Astrocyte (in vitro differentiated cells and primary cell): Measurements from ENCODE around the gene MTHFSD. TPM values are rescaled to one million over a fixed set of nuclear protein-coding genes. Genes with fewer than 3 reads are reported as not detected.
A peak's percentile ranks its signal among the peaks of the same experiment; 100 is the strongest.

Source experiments
- DNase-seq: peaks from one replicate; pipeline ENCODE4 v3.0.0-alpha.2; 2010; ENCODE audit warnings: low read depth
- FAIRE-seq: peaks from 2 replicates; lab custom pipeline; 2011; peaks lifted over from hg19 to GRCh38; lab: Jason Lieb, UNC
- H2AFZ ChIP-seq: 2 replicates; pipeline ENCODE4 v1.6.0; 2012; ENCODE audit warnings: low read depth, low read length, inconsistent platforms
- H3K27ac ChIP-seq: 2 replicates; pipeline ENCODE4 v1.5.1; 2011; ENCODE audit warnings: low read depth, low read length, inconsistent platforms
- H3K27me3 ChIP-seq: 2 replicates; pipeline ENCODE4 v1.6.0; 2011; ENCODE audit warnings: low read length, inconsistent platforms; ENCODE audit not compliant: insufficient read depth
- H3K36me3 ChIP-seq: 2 replicates; pipeline ENCODE4 v1.5.1; 2011; ENCODE audit warnings: low read length, inconsistent platforms; ENCODE audit not compliant: insufficient read depth
- H3K4me1 ChIP-seq: 2 replicates; pipeline ENCODE4 v1.5.1; 2011; ENCODE audit warnings: low read length, inconsistent platforms; ENCODE audit not compliant: insufficient read depth
- H3K4me2 ChIP-seq: 2 replicates; pipeline ENCODE4 v1.6.0; 2012; ENCODE audit warnings: low read length, inconsistent platforms
- H3K4me3 ChIP-seq: 2 replicates; pipeline ENCODE4 v1.5.1; 2011; ENCODE audit warnings: low read depth, mild to moderate bottlenecking, low read length, inconsistent platforms; ENCODE audit not compliant: insufficient read depth
- H3K79me2 ChIP-seq: 2 replicates; pipeline ENCODE4 v1.6.0; 2012; ENCODE audit warnings: mild to moderate bottlenecking, low read length, inconsistent platforms; ENCODE audit not compliant: insufficient read depth
- H3K9ac ChIP-seq: 2 replicates; pipeline ENCODE4 v1.6.0; 2012; ENCODE audit warnings: mild to moderate bottlenecking, low read length, inconsistent platforms
- H3K9me3 ChIP-seq: 2 replicates; pipeline ENCODE4 v1.5.1; 2012; ENCODE audit warnings: low read depth, mild to moderate bottlenecking, low read length, inconsistent platforms; ENCODE audit not compliant: insufficient read depth
- H4K20me1 ChIP-seq: 2 replicates; pipeline ENCODE4 v1.6.0; 2012; ENCODE audit warnings: low read length, inconsistent platforms; ENCODE audit not compliant: insufficient read depth
- H3K27ac Mint-ChIP-seq: one replicate; pipeline ENCODE4 v1.8.0; 2021; ENCODE audit warnings: mild to moderate bottlenecking, mixed read lengths; ENCODE audit not compliant: unreplicated experiment
- H3K27me3 Mint-ChIP-seq: one replicate; pipeline ENCODE4 v1.8.0; 2021; ENCODE audit warnings: low read depth, mixed read lengths; ENCODE audit not compliant: unreplicated experiment
- H3K36me3 Mint-ChIP-seq: one replicate; pipeline ENCODE4 v1.8.0; 2021; ENCODE audit warnings: low read depth, mixed read lengths; ENCODE audit not compliant: unreplicated experiment
- H3K4me1 Mint-ChIP-seq: one replicate; pipeline ENCODE4 v1.8.0; 2021; ENCODE audit warnings: low read depth, mixed read lengths; ENCODE audit not compliant: unreplicated experiment
- H3K4me3 Mint-ChIP-seq: one replicate; pipeline ENCODE4 v1.8.0; 2021; ENCODE audit warnings: mild to moderate bottlenecking, moderate library complexity, mixed read lengths; ENCODE audit not compliant: unreplicated experiment
- H3K9me3 Mint-ChIP-seq: one replicate; pipeline ENCODE4 v1.8.0; 2021; ENCODE audit warnings: mild to moderate bottlenecking, mixed read lengths; ENCODE audit not compliant: unreplicated experiment
- EZH2 ChIP-seq: IDR thresholded peaks from 2 replicates; pipeline ENCODE4 v1.6.1; 2012; ENCODE audit warnings: mild to moderate bottlenecking, low read length, inconsistent platforms; ENCODE audit not compliant: insufficient read depth
- total RNA-seq: library from RNA; stranded (reverse); gene quantifications from 2 replicates; pipeline ENCODE4 v1.2.1, GENCODE V29; 2021
- TF ChIP-seq, protein P1 (sequence below): IDR thresholded peaks from 2 replicates; pipeline ENCODE4 v1.5.1; 2011; ENCODE audit warnings: low read depth, mild to moderate bottlenecking, inconsistent platforms, low read length, moderate library complexity; ENCODE audit not compliant: insufficient read depth

Gene MTHFSD
- total RNA-seq, 1 donor from 2014 or later, result 15.6 TPM

DNA sequence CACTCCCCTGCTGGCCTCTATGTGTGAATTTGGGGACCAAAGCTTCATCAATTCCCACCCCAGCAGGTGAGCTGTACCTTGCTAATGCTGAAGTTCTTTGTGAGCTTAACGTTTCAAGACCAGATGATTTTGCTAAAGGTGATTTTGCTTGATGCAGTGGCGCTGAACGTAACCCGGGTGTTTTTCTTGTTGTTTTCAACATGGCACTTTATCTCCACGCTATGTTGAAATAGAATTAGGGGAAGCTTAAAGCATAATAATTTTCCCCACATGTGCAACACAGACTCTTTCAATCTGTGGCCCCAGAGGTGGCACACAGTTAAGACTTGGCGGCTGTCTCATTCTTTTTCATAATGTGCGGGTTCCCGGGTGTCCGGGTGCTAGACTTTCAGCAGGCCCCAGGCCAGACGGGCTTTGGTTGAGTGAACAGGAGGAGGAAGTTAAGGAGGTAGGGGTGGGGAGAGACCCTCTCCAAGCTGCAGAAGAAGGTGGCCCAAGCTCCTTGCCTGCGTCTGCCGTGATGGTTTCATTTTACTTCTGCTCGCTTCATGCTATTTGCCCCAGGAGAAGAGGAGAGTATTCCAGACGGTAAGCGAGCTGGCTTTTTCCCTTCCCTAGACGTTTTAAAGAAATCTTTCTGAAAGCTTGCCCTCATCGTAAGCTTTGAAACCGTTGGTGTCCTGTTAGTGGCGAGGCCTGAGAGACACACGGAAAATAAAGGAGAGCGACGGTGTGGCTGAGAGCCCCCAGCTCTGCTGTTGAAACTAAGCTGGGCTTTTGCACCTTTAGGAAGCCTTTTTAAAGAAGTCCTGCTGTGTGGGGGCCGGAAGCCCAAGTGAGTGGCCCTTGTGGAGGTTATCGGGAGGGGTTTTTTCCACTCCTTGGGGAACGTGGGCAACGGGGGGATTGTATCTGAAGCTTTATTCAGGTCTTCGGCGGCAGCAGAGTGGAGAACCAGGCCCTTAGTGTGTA lies 15.8 kb upstream of the MTHFSD start:
- H3K27me3 Mint-ChIP-seq, result peaks cover 42% of the 10 kb centered on the region
- H3K9ac ChIP-seq, result peak overlapping the region; percentile 99
- TF ChIP-seq EZH2, result no peak
- TF ChIP-seq, protein P1, sequence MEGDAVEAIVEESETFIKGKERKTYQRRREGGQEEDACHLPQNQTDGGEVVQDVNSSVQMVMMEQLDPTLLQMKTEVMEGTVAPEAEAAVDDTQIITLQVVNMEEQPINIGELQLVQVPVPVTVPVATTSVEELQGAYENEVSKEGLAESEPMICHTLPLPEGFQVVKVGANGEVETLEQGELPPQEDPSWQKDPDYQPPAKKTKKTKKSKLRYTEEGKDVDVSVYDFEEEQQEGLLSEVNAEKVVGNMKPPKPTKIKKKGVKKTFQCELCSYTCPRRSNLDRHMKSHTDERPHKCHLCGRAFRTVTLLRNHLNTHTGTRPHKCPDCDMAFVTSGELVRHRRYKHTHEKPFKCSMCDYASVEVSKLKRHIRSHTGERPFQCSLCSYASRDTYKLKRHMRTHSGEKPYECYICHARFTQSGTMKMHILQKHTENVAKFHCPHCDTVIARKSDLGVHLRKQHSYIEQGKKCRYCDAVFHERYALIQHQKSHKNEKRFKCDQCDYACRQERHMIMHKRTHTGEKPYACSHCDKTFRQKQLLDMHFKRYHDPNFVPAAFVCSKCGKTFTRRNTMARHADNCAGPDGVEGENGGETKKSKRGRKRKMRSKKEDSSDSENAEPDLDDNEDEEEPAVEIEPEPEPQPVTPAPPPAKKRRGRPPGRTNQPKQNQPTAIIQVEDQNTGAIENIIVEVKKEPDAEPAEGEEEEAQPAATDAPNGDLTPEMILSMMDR, result no peak
- peak overlapping the region; percentile 90 for H3K4me3 Mint-ChIP-seq
- H3K27ac Mint-ChIP-seq, result peak overlapping the region; percentile 89
- H3K27me3 ChIP-seq, result no peaks in the 10 kb centered on the region
- DNase-seq (no peak), FAIRE-seq (no peak)
- H3K9me3 ChIP-seq, result no peaks in the 10 kb centered on the region
- peaks cover 12% of the 10 kb centered on the region for H3K36me3 ChIP-seq
- peaks cover 39% of the 10 kb centered on the region for H3K4me1 ChIP-seq
- H4K20me1 ChIP-seq, result peaks cover 64% of the 10 kb centered on the region
- no peak overlapping the region for H2AFZ ChIP-seq
- H3K79me2 ChIP-seq, result peaks cover 91% of the 10 kb centered on the region
- peak overlapping the region; percentile 97 for H3K4me3 ChIP-seq
- peaks cover 14% of the 10 kb centered on the region for H3K36me3 Mint-ChIP-seq
- no peaks in the 10 kb centered on the region for H3K9me3 Mint-ChIP-seq
- peak overlapping the region; percentile 94 for H3K27ac ChIP-seq
- H3K4me1 Mint-ChIP-seq, result peaks cover 29% of the 10 kb centered on the region
- H3K4me2 ChIP-seq, result peak overlapping the region; percentile 86

DNA sequence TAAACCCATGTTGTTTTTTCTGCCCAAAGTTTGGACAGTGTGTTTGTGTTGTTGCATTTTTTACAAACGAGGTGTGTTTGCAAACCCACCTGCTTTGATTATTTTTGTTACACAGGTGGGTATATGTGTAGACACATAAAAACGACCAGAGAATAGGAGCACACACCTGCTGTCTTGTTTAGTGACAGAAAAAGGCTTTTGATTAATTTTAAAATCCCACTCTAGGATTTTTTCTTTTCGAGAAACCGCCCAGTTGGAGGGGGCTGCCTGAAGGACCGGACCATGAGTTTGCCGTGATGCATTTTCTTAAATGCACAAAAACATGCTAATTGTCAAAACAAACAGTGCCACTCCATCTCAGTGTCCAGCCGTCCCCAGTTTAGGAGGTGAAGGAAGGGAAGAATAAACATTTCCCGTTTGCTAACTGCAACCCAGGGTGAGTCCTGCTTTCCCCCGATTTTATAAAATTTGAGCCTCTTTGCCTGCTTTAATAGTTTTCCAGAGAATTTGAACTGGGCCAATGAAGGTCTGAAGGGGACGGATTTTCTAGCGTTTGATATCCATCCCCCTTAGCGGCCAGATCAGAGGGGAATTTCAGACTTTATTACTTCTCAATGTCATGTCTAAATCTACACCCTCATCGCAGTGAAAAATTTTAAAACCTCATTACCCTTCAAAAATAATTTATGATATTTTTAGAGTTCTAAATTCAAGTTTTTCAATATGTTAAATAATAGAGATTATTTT lies 14.8 kb upstream of the MTHFSD start:
- peak overlapping the region; percentile 99 for H3K9ac ChIP-seq
- peaks cover 94% of the 10 kb centered on the region for H3K79me2 ChIP-seq
- Mint-ChIP-seq H3K4me1 (peaks cover 25% of the 10 kb centered on the region), H3K36me3 (peaks cover 14% of the 10 kb centered on the region), H3K9me3 (no peaks in the 10 kb centered on the region), H3K27ac (no peak overlapping the region), H3K4me3 (peak overlapping the region; percentile 90), H3K27me3 (peaks cover 46% of the 10 kb centered on the region)
- no peak for FAIRE-seq
- peaks cover 61% of the 10 kb centered on the region for H4K20me1 ChIP-seq
- peak overlapping the region; percentile 94 for H3K27ac ChIP-seq
- H3K36me3 ChIP-seq, result peaks cover 12% of the 10 kb centered on the region
- H3K27me3 ChIP-seq, result no peaks in the 10 kb centered on the region
- peak overlapping the region; percentile 97 for H3K4me3 ChIP-seq
- DNase-seq, result no peak
- TF ChIP-seq, protein P1, result no peak
- no peak for TF ChIP-seq EZH2
- peak overlapping the region; percentile 86 for H3K4me2 ChIP-seq
- peaks cover 38% of the 10 kb centered on the region for H3K4me1 ChIP-seq
- no peaks in the 10 kb centered on the region for H3K9me3 ChIP-seq
- no peak overlapping the region for H2AFZ ChIP-seq
